GM10847 (cell line): ENCODE measurements around the gene KIAA0930.

Source experiments
- POLR2A ChIP-seq: IDR thresholded peaks from 2 replicates; pipeline ENCODE4 v1.6.1; 2011; ENCODE audit not compliant: insufficient read length; ENCODE audit errors: extremely low read depth

KIAA0930 gene

GRCh38 chr22:45162531-45162930 lies 78.2 kb downstream of the KIAA0930 start:
- no peak for TF ChIP-seq POLR2A

- TF ChIP-seq POLR2A: no peak
Observed at GRCh38 chr22:45159652-45160462, 80.8 kb downstream of the KIAA0930 start.

- TF ChIP-seq POLR2A: no peak
Observed at GRCh38 chr22:45157907-45158306, 82.8 kb downstream of the KIAA0930 start.

- no peak for TF ChIP-seq POLR2A
Observed at GRCh38 chr22:45155050-45155840, 85.4 kb downstream of the KIAA0930 start.

GRCh38 chr22:45154383-45154782 lies 86.3 kb downstream of the KIAA0930 start:
- TF ChIP-seq POLR2A: no peak

GRCh38 chr22:45151503-45151902 lies 89.2 kb downstream of the KIAA0930 start:
- TF ChIP-seq POLR2A: no peak

GRCh38 chr22:45150139-45150538 lies 90.6 kb downstream of the KIAA0930 start:
- TF ChIP-seq POLR2A: no peak

GRCh38 chr22:45149671-45150070 lies 91.0 kb downstream of the KIAA0930 start:
- no peak for TF ChIP-seq POLR2A

GRCh38 chr22:45144916-45145315 lies 95.8 kb downstream of the KIAA0930 start:
- no peak for TF ChIP-seq POLR2A

GRCh38 chr22:45142376-45142775 lies 98.3 kb downstream of the KIAA0930 start:
- no peak for TF ChIP-seq POLR2A
